Brain microvascular endothelial cell (primary cell): Measurements from ENCODE around the gene TM2D3.

Experiments used
- DNase-seq: peaks from one replicate; pipeline ENCODE4 v3.0.0-alpha.2; 2020
- H3K27ac ChIP-seq: fragments of 250-450 bp; sonication (Bioruptor Pico); 2 replicates; pipeline ENCODE4 v1.5.1; 2020; ENCODE audit warnings: mild to moderate bottlenecking, moderate library complexity
- H3K27me3 ChIP-seq: fragments of 250-450 bp; sonication (Bioruptor Pico); replicated peaks from 2 replicates; pipeline ENCODE4 v1.5.1; 2020; ENCODE audit warnings: mild to moderate bottlenecking
- H3K36me3 ChIP-seq: fragments of 250-450 bp; sonication (Bioruptor Pico); replicated peaks from 2 replicates; pipeline ENCODE4 v1.5.1; 2020; ENCODE audit warnings: mild to moderate bottlenecking
- H3K4me3 ChIP-seq: 2 replicates; pipeline ENCODE4 v1.5.1; 2011; ENCODE audit warnings: low read depth, mild to moderate bottlenecking, control low read depth, low read length, moderate library complexity
- CTCF ChIP-seq: IDR thresholded peaks from 2 replicates; pipeline ENCODE4 v1.5.1; 2011; ENCODE audit warnings: low read depth, mild to moderate bottlenecking, moderate library complexity, low read length, control low read depth, inconsistent platforms; ENCODE audit errors: missing control alignments
- in situ Hi-C: cut with HindIII; loops from 2 replicates; pipeline ENCODE4 v1.10.0; 2017; ENCODE audit warnings: low sequenced_read_pairs, low pct_ligation_motif_present

TM2D3 gene

GRCh38 chr15:101614761-101615160 is 37.4 kb downstream of the TM2D3 start:
- no peak for DNase-seq
- H3K4me3 ChIP-seq, result no peak overlapping the region
- H3K27ac ChIP-seq, result no peak overlapping the region
- TF ChIP-seq CTCF, result no peak
- H3K27me3 ChIP-seq, result no peaks in the 10 kb centered on the region
- H3K36me3 ChIP-seq, result no peaks in the 10 kb centered on the region
- in situ Hi-C loops, result no loop called here

GRCh38 chr15:101614001-101614585 is 38.1 kb downstream of the TM2D3 start:
- no peak overlapping the region for H3K4me3 ChIP-seq
- H3K27ac ChIP-seq, result no peak overlapping the region
- no peak for TF ChIP-seq CTCF
- in situ Hi-C loops, result no loop called here
- no peaks in the 10 kb centered on the region for H3K36me3 ChIP-seq
- H3K27me3 ChIP-seq, result no peaks in the 10 kb centered on the region
- DNase-seq, result no peak

GRCh38 chr15:101613130-101614000 is 38.8 kb downstream of the TM2D3 start:
- peak; percentile 22 for DNase-seq
- in situ Hi-C loops, result no loop called here
- Histone ChIP-seq H3K36me3 (no peaks in the 10 kb centered on the region), H3K27me3 (no peaks in the 10 kb centered on the region), H3K27ac (no peak overlapping the region), H3K4me3 (no peak overlapping the region)
- no peak for TF ChIP-seq CTCF

GRCh38 chr15:101612676-101613075 is 39.5 kb downstream of the TM2D3 start:
- no peak for DNase-seq
- in situ Hi-C loops, result no loop called here
- H3K36me3 ChIP-seq, result no peaks in the 10 kb centered on the region
- H3K27ac ChIP-seq, result no peak overlapping the region
- H3K27me3 ChIP-seq, result no peaks in the 10 kb centered on the region
- H3K4me3 ChIP-seq, result no peak overlapping the region
- TF ChIP-seq CTCF, result no peak

GRCh38 chr15:101611580-101612299 is 40.4 kb downstream of the TM2D3 start:
- no peaks in the 10 kb centered on the region for H3K27me3 ChIP-seq
- H3K27ac ChIP-seq, result no peak overlapping the region
- H3K4me3 ChIP-seq, result no peak overlapping the region
- in situ Hi-C loops, result no loop called here
- TF ChIP-seq CTCF, result no peak
- H3K36me3 ChIP-seq, result no peaks in the 10 kb centered on the region
- no peak for DNase-seq
